GM19351 (cell line): Measurements from ENCODE around the gene GRK5.

Experiments used
- ATAC-seq: cut with Tn5 transposase; IDR thresholded peaks from one replicate; pipeline ENCODE4 v1.9.1; 2021; ENCODE audit warnings: mild to moderate bottlenecking, moderate library complexity; ENCODE audit not compliant: unreplicated experiment

GRK5 gene

GRCh38 chr10:119314061-119314460 lies 106.7 kb downstream of the GRK5 start:
- no peak for ATAC-seq

- no peak for ATAC-seq
Observed at GRCh38 chr10:119314486-119314885, 107.1 kb downstream of the GRK5 start.

- peak; percentile 66 for ATAC-seq
Observed at GRCh38 chr10:119315128-119316001, 108.0 kb downstream of the GRK5 start.

- no peak for ATAC-seq
Observed at GRCh38 chr10:119316002-119316358, 108.6 kb downstream of the GRK5 start.

- no peak for ATAC-seq
Observed at GRCh38 chr10:119316729-119317097, 109.3 kb downstream of the GRK5 start.

- no peak for ATAC-seq
Observed at GRCh38 chr10:119318411-119319160, 111.2 kb downstream of the GRK5 start.

GRCh38 chr10:119319161-119319919 lies 112.0 kb downstream of the GRK5 start:
- ATAC-seq, result no peak

GRCh38 chr10:119319920-119320258 lies 112.5 kb downstream of the GRK5 start:
- ATAC-seq, result no peak

- no peak for ATAC-seq
Observed at GRCh38 chr10:119320981-119321380, 113.6 kb downstream of the GRK5 start.

- no peak for ATAC-seq
Observed at GRCh38 chr10:119323085-119324016, 116.0 kb downstream of the GRK5 start.

- no peak for ATAC-seq
Observed at GRCh38 chr10:119325131-119325530, 117.8 kb downstream of the GRK5 start.

GRCh38 chr10:119326167-119326566 lies 118.8 kb downstream of the GRK5 start:
- no peak for ATAC-seq

GRCh38 chr10:119327096-119327745 lies 119.8 kb downstream of the GRK5 start:
- ATAC-seq, result no peak

GRCh38 chr10:119328223-119328622 lies 120.9 kb downstream of the GRK5 start:
- no peak for ATAC-seq

- no peak for ATAC-seq
Observed at GRCh38 chr10:119330342-119330741, 123.0 kb downstream of the GRK5 start.

GRCh38 chr10:119331061-119331460 lies 123.7 kb downstream of the GRK5 start:
- no peak for ATAC-seq

GRCh38 chr10:119333146-119333792 lies 125.9 kb downstream of the GRK5 start:
- no peak for ATAC-seq

- no peak for ATAC-seq
Observed at GRCh38 chr10:119335671-119336353, 128.4 kb downstream of the GRK5 start.

GRCh38 chr10:119336599-119336998 lies 129.2 kb downstream of the GRK5 start:
- no peak for ATAC-seq
